NCI-H1092 treated with DMSO at 0.1 percent for 48 hours (cell line): ENCODE data around the gene TOR3A.
"Not testable (repeated sequence)": the region's sequence is repeated elsewhere in the genome, so short reads cannot be mapped to it uniquely, and the experiment has no call there.

Experiments used
- DNase-seq: peaks from one replicate; lab custom pipeline; 2025; lab: John Stamatoyannopoulos, UW

Gene TOR3A

GRCh38 chr1:179107706-179108629 is 26.1 kb downstream of the TOR3A start:
- DNase-seq, result no peak

GRCh38 chr1:179108644-179109043 is 26.8 kb downstream of the TOR3A start:
- DNase-seq, result no peak

- DNase-seq, result no peak
Observed at GRCh38 chr1:179115181-179115580, 33.3 kb downstream of the TOR3A start.

GRCh38 chr1:179119513-179119912 is 37.6 kb downstream of the TOR3A start:
- no peak for DNase-seq

GRCh38 chr1:179120736-179121135 is 38.9 kb downstream of the TOR3A start:
- DNase-seq, result no peak

- no peak for DNase-seq
Observed at GRCh38 chr1:179121159-179121938, 39.5 kb downstream of the TOR3A start.

GRCh38 chr1:179124873-179125272 is 43.0 kb downstream of the TOR3A start:
- no peak for DNase-seq

GRCh38 chr1:179126338-179127060 is 44.6 kb downstream of the TOR3A start:
- no peak for DNase-seq

- no peak for DNase-seq
Observed at GRCh38 chr1:179127163-179127895, 45.5 kb downstream of the TOR3A start.

GRCh38 chr1:179128520-179128919 is 46.6 kb downstream of the TOR3A start:
- DNase-seq, result no peak

GRCh38 chr1:179129702-179130473 is 48.0 kb downstream of the TOR3A start:
- DNase-seq, result no peak

GRCh38 chr1:179135168-179135567 is 53.3 kb downstream of the TOR3A start:
- not testable (repeated sequence) for DNase-seq

GRCh38 chr1:179135707-179136106 is 53.8 kb downstream of the TOR3A start:
- not testable (repeated sequence) for DNase-seq

- no peak for DNase-seq
Observed at GRCh38 chr1:179137617-179138255, 55.9 kb downstream of the TOR3A start.

- not testable (repeated sequence) for DNase-seq
Observed at GRCh38 chr1:179138755-179139154, 56.9 kb downstream of the TOR3A start.

GRCh38 chr1:179141592-179142251 is 59.9 kb downstream of the TOR3A start:
- DNase-seq, result no peak

GRCh38 chr1:179142889-179143299 is 61.0 kb downstream of the TOR3A start:
- no peak for DNase-seq

- DNase-seq, result no peak
Observed at GRCh38 chr1:179143322-179143721, 61.5 kb downstream of the TOR3A start.

- DNase-seq, result no peak
Observed at GRCh38 chr1:179144626-179145025, 62.8 kb downstream of the TOR3A start.

- no peak for DNase-seq
Observed at GRCh38 chr1:179145521-179145920, 63.7 kb downstream of the TOR3A start.
